HG03103 (cell line): ENCODE measurements around the gene CSKMT.
"Not testable (repeated sequence)": the region's sequence is repeated elsewhere in the genome, so short reads cannot be mapped to it uniquely, and the experiment has no call there.

Source experiments
- ATAC-seq: cut with Tn5 transposase; IDR thresholded peaks from one replicate; pipeline ENCODE4 v1.9.1; 2021; ENCODE audit warnings: low read depth; ENCODE audit not compliant: unreplicated experiment

CSKMT gene

GRCh38 chr11:62687508-62688396 lies 22.6 kb downstream of the CSKMT start:
- no peak for ATAC-seq

DNA sequence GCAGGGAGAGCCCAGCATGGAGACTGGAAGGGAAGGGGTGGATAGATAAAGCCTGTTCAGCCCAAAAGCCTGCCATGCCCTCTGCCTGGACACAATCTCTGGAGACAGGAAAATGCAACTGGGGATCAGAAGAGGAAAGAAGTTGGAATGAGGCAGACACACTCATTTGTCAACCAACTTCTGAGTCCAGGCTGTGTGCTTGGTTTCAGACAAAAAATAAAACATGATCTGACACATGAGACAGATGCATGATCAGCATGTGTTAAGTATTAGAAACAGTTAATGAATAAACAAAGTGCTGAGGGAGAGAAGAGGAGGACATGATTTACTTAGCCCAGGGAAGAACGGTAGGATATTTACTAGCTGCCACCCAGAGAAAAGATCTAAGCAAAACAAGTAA lies 23.4 kb downstream of the CSKMT start:
- ATAC-seq: no peak

DNA sequence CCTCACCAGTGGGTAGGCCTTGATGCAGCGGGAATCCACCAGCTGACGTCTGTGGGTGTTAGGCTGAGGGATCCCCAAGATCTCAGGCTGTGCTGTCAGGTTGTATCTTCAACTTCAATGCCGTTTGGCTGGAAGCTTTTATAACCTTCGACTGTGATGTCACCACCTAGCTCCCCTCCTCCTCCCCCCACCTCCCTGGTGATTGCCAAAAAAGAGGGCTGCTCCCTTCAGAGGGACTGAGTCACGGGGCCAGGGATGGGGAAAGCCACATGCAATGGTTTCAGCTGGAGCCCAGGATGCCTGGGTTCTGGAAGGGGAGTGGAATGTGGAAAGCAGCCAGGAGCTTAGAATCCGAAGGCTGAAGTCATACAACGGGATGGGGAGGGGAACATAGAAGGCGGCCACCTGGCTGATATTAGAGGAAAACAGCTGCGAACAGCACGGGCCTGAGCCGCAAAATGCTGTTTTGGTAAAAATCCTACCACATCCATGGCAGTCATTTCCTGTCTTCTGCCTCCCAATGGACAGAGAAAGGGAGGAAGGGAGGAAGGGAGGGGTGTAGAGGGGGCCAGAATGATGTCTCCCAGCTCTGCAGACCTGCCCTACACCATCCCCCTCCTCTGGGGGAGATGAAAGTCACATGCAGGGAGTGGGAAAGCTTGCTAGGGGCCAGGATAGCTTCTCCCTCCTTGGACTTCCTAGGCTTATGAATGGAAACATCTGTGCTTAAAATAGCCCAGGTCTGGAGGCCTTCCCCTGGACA lies 24.5 kb downstream of the CSKMT start, which contains the start of gene LRRN4CL:
Gene LRRN4CL, minus strand, starts transcription at position 110 of the 763 bp plus-strand sequence. CDS start 1,022 bp downstream, outside the sequence.
- no peak for ATAC-seq

GRCh38 chr11:62693624-62694023 lies 28.5 kb downstream of the CSKMT start:
- not testable (repeated sequence) for ATAC-seq

DNA sequence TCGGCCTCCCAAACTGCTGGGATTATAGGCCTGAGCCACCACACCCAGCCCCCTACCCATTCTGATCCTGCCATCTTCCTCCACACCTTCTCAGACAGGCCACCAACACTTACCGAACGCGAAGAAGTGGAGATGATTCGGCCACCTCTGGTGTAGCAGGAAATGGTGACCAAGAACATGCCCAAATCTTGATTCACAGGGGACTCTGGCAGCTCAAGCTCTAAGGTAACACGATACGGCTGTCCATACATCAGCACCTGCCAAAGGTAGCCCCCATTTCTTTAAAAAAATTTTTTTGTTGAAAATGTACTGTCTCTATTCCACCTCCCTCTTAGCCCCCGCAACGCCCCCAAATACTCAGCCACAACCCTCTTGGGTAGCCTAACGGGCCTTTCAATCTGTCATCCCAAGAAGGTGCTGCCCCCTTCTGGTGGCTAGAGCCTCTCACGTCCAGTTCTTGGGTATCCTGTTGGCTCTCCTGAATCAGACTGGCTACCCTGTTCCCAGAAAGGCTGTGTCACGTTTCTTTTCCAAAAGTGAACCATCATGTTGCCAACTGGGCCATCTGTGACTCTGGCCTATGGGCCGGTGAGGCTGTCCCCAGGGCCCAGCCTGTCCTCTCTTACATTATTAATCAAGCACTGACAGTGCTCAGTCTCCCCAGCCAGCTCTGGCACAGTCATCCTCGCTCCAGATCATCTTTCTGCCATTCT lies 29.5 kb downstream of the CSKMT start:
- ATAC-seq: no peak

GRCh38 chr11:62702246-62702645 lies 37.1 kb downstream of the CSKMT start:
- ATAC-seq: no peak

GRCh38 chr11:62703921-62704320 lies 38.8 kb downstream of the CSKMT start:
- ATAC-seq: not testable (repeated sequence)

DNA sequence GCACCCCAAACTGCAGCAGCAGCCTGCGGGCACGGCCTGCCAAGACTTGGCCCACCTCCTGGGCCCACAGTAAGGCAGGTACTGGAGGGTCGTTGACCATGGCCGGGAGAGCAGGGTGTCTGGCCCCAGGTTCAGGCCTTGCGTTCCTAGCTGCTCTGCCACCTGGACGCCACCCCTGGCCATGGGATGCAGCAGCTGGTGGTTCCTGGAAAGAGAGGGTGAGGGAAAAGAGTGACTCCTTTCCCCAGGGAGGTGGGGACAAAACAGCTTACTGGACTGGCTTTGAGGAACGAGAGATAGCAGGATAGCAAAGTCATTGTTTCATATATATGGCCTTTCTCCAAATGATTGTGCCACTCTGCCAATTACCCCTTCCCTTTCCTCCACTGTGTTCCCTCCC lies 40.3 kb downstream of the CSKMT start:
- ATAC-seq: no peak

DNA sequence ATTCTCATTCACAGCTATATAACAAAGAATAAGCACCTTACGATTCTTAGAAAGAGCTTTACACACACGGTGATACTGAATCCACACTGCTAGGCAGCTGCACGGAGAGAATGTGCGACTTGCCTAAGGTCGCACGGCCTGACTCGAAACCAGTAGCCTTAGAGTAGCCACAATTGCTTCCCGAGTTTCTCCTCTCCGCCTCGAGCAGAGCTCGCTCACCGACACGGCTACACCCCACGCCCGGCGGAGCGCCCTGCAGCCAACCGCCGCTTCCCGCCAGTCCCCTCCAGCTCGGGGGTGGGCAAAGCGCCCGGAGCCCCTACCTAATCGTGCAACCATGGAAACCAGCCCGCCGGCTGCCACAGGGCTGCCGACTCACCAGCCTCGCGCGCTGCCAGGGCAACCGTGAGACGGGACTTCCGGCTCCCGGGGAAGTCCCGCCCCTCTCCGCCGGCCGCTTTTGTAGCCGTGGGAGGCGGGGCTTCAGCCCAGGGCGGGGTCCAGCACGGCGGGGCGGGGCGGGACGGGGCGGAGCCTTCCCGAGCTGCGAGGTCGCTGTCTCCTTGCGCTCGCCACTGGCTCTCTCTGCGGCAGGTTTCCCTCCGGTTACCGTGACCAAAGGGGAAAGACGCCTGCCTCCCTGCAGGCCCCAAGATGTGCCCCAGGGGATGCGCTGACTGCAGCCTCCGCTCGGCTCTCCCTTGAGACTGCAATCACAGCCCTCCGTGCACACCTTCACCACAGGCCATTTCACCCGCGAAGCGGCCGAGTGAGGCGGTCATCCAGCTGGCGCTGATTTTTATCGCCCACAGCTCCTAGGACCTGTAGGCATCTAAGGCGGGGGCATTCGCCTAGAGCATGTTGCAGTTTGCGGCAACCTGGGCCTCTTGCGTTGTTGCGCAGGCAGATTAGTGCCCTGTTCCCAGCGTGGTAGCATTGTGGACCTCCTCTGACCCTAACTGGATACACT lies 41.1 kb downstream of the CSKMT start:
- peak; percentile 56 for ATAC-seq

DNA sequence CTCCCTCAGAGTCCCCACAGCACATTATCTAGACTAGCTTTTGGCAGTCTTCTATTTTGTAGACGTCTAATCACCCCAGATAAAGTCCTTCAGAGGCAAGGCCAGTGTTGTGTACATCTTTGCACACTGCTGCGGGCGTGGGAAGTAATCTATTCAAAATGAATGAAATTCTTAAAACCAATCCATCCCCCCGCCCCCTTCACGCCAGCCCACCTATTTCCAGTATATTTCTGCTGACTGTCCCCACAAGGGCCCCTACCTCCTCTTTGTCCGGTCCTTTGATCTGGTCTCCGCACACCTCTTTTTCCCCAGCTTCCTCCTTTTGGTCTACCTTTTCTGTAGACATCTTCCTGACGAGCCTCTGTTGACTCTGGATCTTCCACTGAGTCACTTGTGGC lies 41.7 kb downstream of the CSKMT start:
- ATAC-seq: no peak

DNA sequence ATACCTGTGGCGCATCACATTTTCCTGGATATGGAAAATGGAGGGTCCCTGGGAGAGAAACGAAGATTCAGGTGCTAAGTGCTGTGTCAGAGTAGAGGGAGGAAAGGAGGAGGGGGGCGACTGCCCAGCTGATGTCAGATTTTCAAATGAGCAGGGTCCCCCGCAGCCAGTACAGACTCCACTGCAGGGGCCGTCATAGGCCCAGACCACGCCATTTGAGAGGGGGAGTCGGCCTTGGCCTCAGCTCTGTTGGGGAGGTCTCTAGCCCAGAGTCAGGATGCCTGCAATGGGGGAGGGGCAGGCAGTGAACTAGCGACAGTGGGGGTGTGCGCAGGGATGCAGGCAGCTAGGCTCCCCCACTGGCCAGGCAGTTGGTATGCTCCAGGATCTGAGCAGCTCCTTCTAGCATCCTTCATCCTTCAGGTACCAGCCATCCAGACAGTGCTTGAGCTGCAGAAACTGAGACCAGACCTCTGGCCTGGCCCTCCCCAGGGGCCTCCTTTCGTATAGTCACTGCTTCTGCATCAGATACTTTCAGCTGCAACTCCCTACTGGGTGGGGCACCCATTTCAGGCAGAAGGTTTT lies 42.3 kb downstream of the CSKMT start, which contains the start of the genes BSCL2 and GNG3:
Gene BSCL2, minus strand, starts transcription at position 148 of the 585 bp plus-strand sequence. CDS start 229 bp downstream, outside the sequence.
Gene GNG3, plus strand, starts transcription at position 400 of the 585 bp plus-strand sequence. CDS start 620 bp downstream, outside the sequence.
- no peak for ATAC-seq

DNA sequence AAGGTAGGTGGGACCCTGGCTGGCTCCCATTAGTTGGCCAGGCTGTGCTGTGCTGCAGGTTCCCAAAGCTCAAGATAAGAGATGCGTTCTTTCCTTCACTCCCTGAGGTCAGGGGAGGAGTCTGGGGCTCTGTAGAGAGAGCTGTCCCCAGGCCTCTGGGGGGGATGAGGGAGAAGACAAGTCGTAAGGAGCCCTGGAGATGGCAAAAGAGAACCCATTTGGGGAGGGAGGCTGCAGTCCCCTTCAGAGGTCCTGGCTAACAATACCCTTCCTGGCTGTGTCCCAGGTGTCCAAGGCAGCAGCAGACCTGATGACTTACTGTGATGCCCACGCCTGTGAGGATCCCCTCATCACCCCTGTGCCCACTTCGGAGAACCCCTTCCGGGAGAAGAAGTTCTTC lies 43.3 kb downstream of the CSKMT start:
- no peak for ATAC-seq

DNA sequence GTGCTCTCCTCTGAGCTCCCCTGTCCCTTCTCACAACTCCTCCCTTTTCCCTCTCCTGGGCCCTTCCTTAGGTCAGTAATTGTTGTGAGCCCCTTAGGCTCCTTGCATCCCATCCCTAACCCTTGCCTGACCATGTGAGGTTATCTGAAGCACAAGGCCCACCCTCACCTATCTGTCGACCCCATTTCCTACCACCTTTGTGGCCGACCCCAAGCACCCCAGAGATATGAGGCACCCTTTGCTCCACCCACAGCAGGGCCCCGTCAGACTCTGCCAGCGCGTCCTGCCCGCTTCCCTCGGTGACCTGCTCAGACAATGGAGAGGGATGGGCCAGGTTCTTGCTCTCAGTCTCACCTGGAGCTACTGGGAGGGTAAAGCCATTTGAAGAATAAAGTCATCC lies 43.7 kb downstream of the CSKMT start:
- no peak for ATAC-seq

- ATAC-seq: peak; percentile 56
Measured at GRCh38 chr11:62709247-62710000, 44.3 kb downstream of the CSKMT start.

DNA sequence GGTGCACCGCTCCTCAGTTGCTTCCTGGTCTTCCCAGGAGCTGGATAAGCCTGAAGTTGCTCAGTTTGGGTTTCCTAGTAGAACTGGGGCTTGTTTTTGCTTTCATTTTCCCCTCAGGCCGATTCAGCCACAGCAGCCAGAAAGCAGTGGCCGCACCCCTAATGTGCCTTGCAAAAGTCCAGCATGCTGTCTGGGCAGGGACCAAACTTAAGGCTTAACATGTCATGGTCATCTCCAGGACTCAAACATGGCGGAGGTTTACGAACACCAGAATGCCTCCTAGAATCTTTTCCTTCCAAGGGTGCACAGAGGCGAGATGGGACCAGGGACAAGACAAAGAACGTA lies 44.9 kb downstream of the CSKMT start:
- no peak for ATAC-seq

DNA sequence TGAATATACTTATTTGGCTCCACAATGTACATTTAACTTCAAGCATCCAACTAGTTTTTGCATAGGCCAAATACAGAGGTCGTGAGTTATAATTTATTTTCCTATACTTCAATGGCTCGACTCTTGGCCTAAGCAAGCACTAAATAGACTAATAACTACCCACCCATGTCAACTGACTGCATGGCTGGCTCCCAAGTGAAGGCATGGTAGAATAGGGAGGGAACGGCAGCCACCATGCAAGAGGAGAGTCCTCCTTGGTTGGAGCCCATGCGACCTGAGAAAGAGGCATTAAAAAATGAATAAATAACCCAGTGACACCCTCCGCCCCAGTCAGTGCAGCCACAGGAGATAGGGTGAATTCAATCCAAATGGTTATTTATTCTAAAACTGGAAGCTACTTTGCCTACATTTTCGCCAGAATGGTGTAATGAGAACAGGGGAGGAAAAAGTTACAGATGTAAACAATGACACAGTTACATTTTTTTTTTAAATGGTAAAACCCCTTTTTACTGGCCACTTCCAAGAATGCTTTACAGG lies 47.2 kb downstream of the CSKMT start:
- ATAC-seq: no peak

- no peak for ATAC-seq
Measured at GRCh38 chr11:62712861-62713260, 47.7 kb downstream of the CSKMT start.

DNA sequence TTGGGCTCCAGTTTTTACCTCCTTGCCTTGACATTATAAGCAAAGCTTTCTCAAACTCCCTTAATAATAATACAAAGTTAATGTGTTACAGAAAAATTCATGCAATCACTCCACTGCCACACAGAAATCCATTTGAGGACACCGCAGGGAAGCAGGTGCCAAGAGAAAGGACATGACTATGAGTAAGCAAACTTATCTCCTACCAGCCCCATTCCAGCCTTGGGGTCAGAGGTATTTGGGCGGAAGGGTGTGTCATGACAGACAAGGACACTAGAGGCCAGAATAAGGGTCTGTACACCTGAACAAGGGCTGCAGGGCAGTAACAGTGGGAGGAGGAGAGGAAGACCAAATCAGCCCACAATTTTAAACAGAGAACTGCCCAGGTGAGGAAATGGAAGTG lies 48.2 kb downstream of the CSKMT start:
- ATAC-seq: no peak
